H9 (cell line): ENCODE measurements around the gene ADAM33. TPM values are rescaled to one million over a fixed set of nuclear protein-coding genes. Genes with fewer than 3 reads are reported as not detected.
A peak's percentile ranks its signal among the peaks of the same experiment; 100 is the strongest.

Experiments used
- DNase-seq: peaks from one replicate; pipeline ENCODE4 v3.0.0-alpha.2; 2017
- H2AFZ ChIP-seq: one replicate; pipeline ENCODE4 v1.6.1; 2013; ENCODE audit warnings: mild to moderate bottlenecking, low read length, control low read depth, moderate library complexity
- H2AK5ac ChIP-seq: 2 replicates; pipeline ENCODE4 v1.6.1; 2013; ENCODE audit warnings: low read length, control low read depth, mixed read lengths; ENCODE audit not compliant: insufficient read length
- H2BK120ac ChIP-seq: one replicate; pipeline ENCODE4 v1.6.1; 2013; ENCODE audit warnings: low read depth, mild to moderate bottlenecking, low read length, control low read depth, inconsistent platforms; ENCODE audit not compliant: poor library complexity, severe bottlenecking
- H2BK12ac ChIP-seq: 2 replicates; pipeline ENCODE4 v1.6.1; 2013; ENCODE audit warnings: low read length, control low read depth, mixed read lengths, low read depth; ENCODE audit not compliant: insufficient read length
- H2BK15ac ChIP-seq: 2 replicates; pipeline ENCODE4 v1.6.1; 2013; ENCODE audit warnings: low read depth, low read length, control low read depth
- H2BK20ac ChIP-seq: one replicate; pipeline ENCODE4 v1.6.1; 2013; ENCODE audit warnings: low read depth, mild to moderate bottlenecking, low read length, control low read depth, inconsistent platforms; ENCODE audit not compliant: poor library complexity, severe bottlenecking
- H2BK5ac ChIP-seq: 2 replicates; pipeline ENCODE4 v1.6.1; 2013; ENCODE audit warnings: low read length, control low read depth, mixed read lengths; ENCODE audit not compliant: insufficient read length
- H3K14ac ChIP-seq: 2 replicates; pipeline ENCODE4 v1.6.1; 2013; ENCODE audit warnings: low read length, control low read depth; ENCODE audit not compliant: insufficient read depth
- H3K18ac ChIP-seq: 2 replicates; pipeline ENCODE4 v1.6.1; 2013; ENCODE audit warnings: low read depth, mild to moderate bottlenecking, mixed read lengths, low read length, control low read depth; ENCODE audit not compliant: insufficient read length
- H3K23ac ChIP-seq: 2 replicates; pipeline ENCODE4 v1.6.1; 2013; ENCODE audit warnings: low read length, control low read depth, mixed read lengths, low read depth; ENCODE audit not compliant: insufficient read length
- H3K23me2 ChIP-seq: 2 replicates; pipeline ENCODE4 v1.6.1; 2013; ENCODE audit warnings: low read depth, mild to moderate bottlenecking, mixed read lengths, low read length, control low read depth; ENCODE audit not compliant: insufficient read length, poor library complexity, severe bottlenecking
- H3K27ac ChIP-seq: 2 replicates; pipeline ENCODE4 v1.5.1; 2013; ENCODE audit warnings: low read length, control low read depth, mixed read lengths, low read depth; ENCODE audit not compliant: insufficient read length
- H3K27me3 ChIP-seq: 2 replicates; pipeline ENCODE4 v1.6.1; 2013; ENCODE audit warnings: low read length, control low read depth, inconsistent platforms; ENCODE audit not compliant: insufficient read depth
- H3K4ac ChIP-seq: 2 replicates; pipeline ENCODE4 v1.6.1; 2013; ENCODE audit warnings: low read depth, mild to moderate bottlenecking, control low read depth, inconsistent platforms, low read length, moderate library complexity
- H3K4me1 ChIP-seq: 2 replicates; pipeline ENCODE4 v1.6.1; 2013; ENCODE audit warnings: low read length, control low read depth, inconsistent platforms; ENCODE audit not compliant: insufficient read depth
- H3K4me2 ChIP-seq: 2 replicates; pipeline ENCODE4 v1.6.1; 2013; ENCODE audit warnings: low read length, control low read depth, mixed read lengths; ENCODE audit not compliant: insufficient read length, insufficient read depth
- H3K56ac ChIP-seq: 2 replicates; pipeline ENCODE4 v1.6.1; 2013; ENCODE audit warnings: low read depth, mild to moderate bottlenecking, mixed read lengths, low read length, control low read depth; ENCODE audit not compliant: insufficient read length
- H3K79me1 ChIP-seq: 2 replicates; pipeline ENCODE4 v1.6.1; 2013; ENCODE audit warnings: low read depth, mild to moderate bottlenecking, moderate library complexity, low read length, control low read depth, inconsistent platforms; ENCODE audit not compliant: insufficient read depth, poor library complexity, severe bottlenecking
- H3K79me2 ChIP-seq: 2 replicates; pipeline ENCODE4 v1.6.1; 2013; ENCODE audit warnings: low read length, control low read depth, inconsistent platforms; ENCODE audit not compliant: insufficient read depth
- H3K9ac ChIP-seq: 2 replicates; pipeline ENCODE4 v1.6.1; 2013; ENCODE audit warnings: low read length, control low read depth, mixed read lengths; ENCODE audit not compliant: insufficient read length; ENCODE audit errors: extremely low read depth
- H3K9me3 ChIP-seq: one replicate; pipeline ENCODE4 v1.6.1; 2013; ENCODE audit warnings: low read depth, low read length, inconsistent platforms; ENCODE audit not compliant: control insufficient read depth
- H3T11ph ChIP-seq: one replicate; pipeline ENCODE4 v1.6.1; 2013; ENCODE audit warnings: mild to moderate bottlenecking, low read length, control low read depth, inconsistent platforms
- H4K20me1 ChIP-seq: one replicate; pipeline ENCODE4 v1.6.1; 2013; ENCODE audit not compliant: control insufficient read depth, insufficient read length, insufficient read depth
- H4K5ac ChIP-seq: 2 replicates; pipeline ENCODE4 v1.6.1; 2013; ENCODE audit warnings: low read depth, mild to moderate bottlenecking, mixed read lengths, low read length, control low read depth; ENCODE audit not compliant: insufficient read length
- H4K8ac ChIP-seq: replicated peaks from 2 replicates; pipeline ENCODE4 v1.6.1; 2013; ENCODE audit warnings: low read length, control low read depth, mixed read lengths, low read depth; ENCODE audit not compliant: insufficient read length
- H4K91ac ChIP-seq: 2 replicates; pipeline ENCODE4 v1.6.1; 2013; ENCODE audit warnings: low read depth, mild to moderate bottlenecking, moderate library complexity, mixed read lengths, low read length, control low read depth; ENCODE audit not compliant: insufficient read length
- H3K27ac Mint-ChIP-seq, 3 experiments: 2 replicates in 2 of 3; 3 replicates in 1 of 3; pipeline ENCODE4 v1.8.0; 2020 to 2021; ENCODE audit warnings: mixed read lengths in 3 of 3, mild to moderate bottlenecking in 1 of 3, moderate library complexity in 1 of 3
- H3K27me3 Mint-ChIP-seq: 2 replicates; pipeline ENCODE4 v1.8.0; 2021; ENCODE audit warnings: low read depth, mild to moderate bottlenecking, moderate library complexity, mixed read lengths
- H3K36me3 Mint-ChIP-seq, 3 experiments: 2 replicates in 2 of 3; 3 replicates in 1 of 3; pipeline ENCODE4 v1.8.0; 2020 to 2021; ENCODE audit warnings: low read depth in 3 of 3, mixed read lengths in 3 of 3; ENCODE audit not compliant: insufficient read depth in 1 of 3
- H3K4me1 Mint-ChIP-seq, 2 experiments: 2 replicates each; pipeline ENCODE4 v1.8.0; 2020; ENCODE audit warnings: mixed read lengths in 2 of 2
- H3K4me3 Mint-ChIP-seq, 2 experiments: 2 replicates in 1 of 2; 3 replicates in 1 of 2; pipeline ENCODE4 v1.8.0; 2020 to 2021; ENCODE audit warnings: mild to moderate bottlenecking in 2 of 2, mixed read lengths in 2 of 2, moderate library complexity in 1 of 2
- H3K9me3 Mint-ChIP-seq, 2 experiments: 2 replicates in 1 of 2; 3 replicates in 1 of 2; pipeline ENCODE4 v1.8.0; 2020; ENCODE audit warnings: mild to moderate bottlenecking in 2 of 2, mixed read lengths in 2 of 2, moderate library complexity in 1 of 2
- whole genome bisulfite sequencing: extraction: QIAGEN DNeasy Blood & Tissue Kit; methylation state at CpG from one replicate; pipeline ENCODE4 v1.1.7; 2013; ENCODE audit warnings: missing lambda C conversion rate, low lambda C conversion rate, mixed read lengths; ENCODE audit not compliant: insufficient read length; ENCODE audit errors: extremely low coverage; 5-methylcytosine and 5-hydroxymethylcytosine counted together
- total RNA-seq: library from RNA; stranded (reverse); gene quantifications from 2 replicates; pipeline ENCODE4 v1.2.1, GENCODE V29; 2021
- TF ChIP-seq, protein P1 (sequence below): fragments of 200-600 bp; sonication (generic); conservative IDR thresholded peaks from 3 replicates; pipeline ENCODE4 v1.8.0; 2021; ENCODE audit warnings: antibody characterized with exemption, mild to moderate bottlenecking

ADAM33 gene
- total RNA-seq, 1 experiment from 2014 or later, result 4.0 TPM

DNA sequence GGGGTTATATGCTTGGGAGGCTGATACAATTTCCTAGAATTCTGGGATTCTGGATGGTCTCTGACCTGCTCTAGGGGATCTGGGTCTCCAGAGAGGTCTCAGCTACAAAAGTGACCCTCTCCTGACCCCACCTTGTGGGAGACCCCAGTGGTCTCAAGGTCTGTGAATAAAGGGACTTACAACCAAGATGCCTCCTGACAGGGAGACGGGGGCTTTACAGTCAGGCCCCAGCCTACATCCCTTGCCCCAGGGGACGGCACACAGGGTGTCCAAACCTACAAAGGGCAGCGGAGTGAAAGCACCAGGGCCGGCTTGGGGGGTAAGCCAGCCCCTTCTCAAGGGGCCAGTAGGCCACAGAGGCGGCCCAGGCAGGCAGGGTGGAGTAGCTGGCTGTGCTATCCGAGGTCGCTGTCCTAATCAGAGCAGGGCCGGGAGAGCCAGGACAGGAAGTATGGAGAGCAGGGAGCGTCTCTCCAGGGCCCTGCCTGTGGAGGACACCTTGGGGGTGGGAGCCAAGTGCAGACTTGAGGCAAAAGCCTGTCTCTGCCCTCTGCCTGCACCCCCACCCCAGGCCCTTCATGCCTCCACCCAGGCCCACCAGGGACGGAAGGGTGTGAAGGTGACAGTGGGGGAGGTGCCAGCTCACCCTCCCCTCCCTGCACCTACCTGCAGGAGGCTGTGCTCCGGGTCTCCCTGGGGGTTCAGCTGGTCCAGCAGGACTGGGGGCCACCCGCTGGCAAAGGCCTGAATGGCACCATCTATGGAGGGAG lies 22.1 kb downstream of the ADAM33 start:
- Histone ChIP-seq H3K18ac (no peak overlapping the region), H3K79me1 (no peaks in the 10 kb centered on the region), H2BK5ac (no peak overlapping the region), H4K20me1 (no peaks in the 10 kb centered on the region), H3K23ac (no peak overlapping the region), H2BK15ac (no peak overlapping the region), H2BK20ac (no peak overlapping the region), H3K56ac (no peak overlapping the region), H3K4me1 (no peaks in the 10 kb centered on the region; the same call in 1 of the 2 replicates), H3K27ac (no peak overlapping the region), H2AFZ (no peak overlapping the region), H3K4me2 (no peak overlapping the region), H3K4ac (no peak overlapping the region), H2BK12ac (no peak overlapping the region), H2AK5ac (no peak overlapping the region), H4K5ac (no peak overlapping the region), H3T11ph (no peak overlapping the region), H3K14ac (no peak overlapping the region; the same call in 1 of the 2 replicates), H2BK120ac (no peak overlapping the region), H3K9me3 (no peaks in the 10 kb centered on the region), H4K8ac (no peak overlapping the region), H3K9ac (no peak overlapping the region), H4K91ac (no peak overlapping the region), H3K27me3 (peaks cover 5% of the 10 kb centered on the region; the same call in 1 of the 2 replicates), H3K23me2 (no peaks in the 10 kb centered on the region), H3K79me2 (no peaks in the 10 kb centered on the region)
- H3K9me3 Mint-ChIP-seq, result peaks cover 3 to 8% of the 10 kb centered on the region in 2 experiments; a peak in 3 of 5 replicates
- H3K4me1 Mint-ChIP-seq, result peaks cover 4 to 7% of the 10 kb centered on the region in 2 experiments; a peak in 2 of 4 replicates
- WGBS, result no CpG with 5 or more reads among the region's 12 CpGs
- no peaks in the 10 kb centered on the region; a peak in 2 of 7 replicates for H3K36me3 Mint-ChIP-seq
- H3K27me3 Mint-ChIP-seq, result peaks cover 50% of the 10 kb centered on the region
- peak; percentile 30 for DNase-seq
- H3K27ac Mint-ChIP-seq, result no peak overlapping the region; a peak in 1 of 7 replicates
- TF ChIP-seq, protein P1, sequence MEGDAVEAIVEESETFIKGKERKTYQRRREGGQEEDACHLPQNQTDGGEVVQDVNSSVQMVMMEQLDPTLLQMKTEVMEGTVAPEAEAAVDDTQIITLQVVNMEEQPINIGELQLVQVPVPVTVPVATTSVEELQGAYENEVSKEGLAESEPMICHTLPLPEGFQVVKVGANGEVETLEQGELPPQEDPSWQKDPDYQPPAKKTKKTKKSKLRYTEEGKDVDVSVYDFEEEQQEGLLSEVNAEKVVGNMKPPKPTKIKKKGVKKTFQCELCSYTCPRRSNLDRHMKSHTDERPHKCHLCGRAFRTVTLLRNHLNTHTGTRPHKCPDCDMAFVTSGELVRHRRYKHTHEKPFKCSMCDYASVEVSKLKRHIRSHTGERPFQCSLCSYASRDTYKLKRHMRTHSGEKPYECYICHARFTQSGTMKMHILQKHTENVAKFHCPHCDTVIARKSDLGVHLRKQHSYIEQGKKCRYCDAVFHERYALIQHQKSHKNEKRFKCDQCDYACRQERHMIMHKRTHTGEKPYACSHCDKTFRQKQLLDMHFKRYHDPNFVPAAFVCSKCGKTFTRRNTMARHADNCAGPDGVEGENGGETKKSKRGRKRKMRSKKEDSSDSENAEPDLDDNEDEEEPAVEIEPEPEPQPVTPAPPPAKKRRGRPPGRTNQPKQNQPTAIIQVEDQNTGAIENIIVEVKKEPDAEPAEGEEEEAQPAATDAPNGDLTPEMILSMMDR, result peak; percentile 34; the same call in 2 of the 3 replicates
- H3K4me3 Mint-ChIP-seq, result peak overlapping the region in 1 of 2 experiments; percentile 21; a peak in 2 of 5 replicates
